ENCODE data around the gene EXD2.

Gene EXD2

DNA sequence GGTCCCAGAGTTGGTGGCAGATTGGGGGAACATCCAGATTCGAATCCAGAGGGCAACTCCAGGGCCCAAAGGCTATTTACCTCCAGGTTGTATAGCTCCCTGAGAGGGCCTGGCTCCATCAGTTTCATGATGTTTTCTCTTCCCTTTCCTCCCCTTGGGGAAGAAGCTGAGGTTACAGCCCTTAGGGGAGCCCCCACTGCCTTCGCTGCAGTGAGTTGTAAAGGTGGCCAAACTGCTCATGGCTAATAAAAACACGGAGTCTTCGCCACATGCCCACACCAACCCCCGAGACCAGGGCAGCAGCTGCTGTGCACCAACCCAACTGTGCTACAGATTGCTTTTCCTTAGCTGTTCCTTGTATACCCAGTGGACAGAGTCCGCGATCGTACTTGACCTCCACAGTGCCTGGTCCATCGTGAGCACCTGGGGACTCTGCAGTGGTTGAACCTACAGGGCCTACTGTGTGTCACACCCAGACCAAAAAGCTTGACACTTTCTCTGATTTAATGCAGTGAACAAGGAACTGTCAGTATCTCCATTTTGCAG, 89.5 kb downstream of the EXD2 start:
- Histone ChIP-seq H2BK5ac (ENCODE audit: low read length) (no peak overlapping the region), H3K4me2 (ENCODE audit: insufficient read depth, low read length, poor library complexity, severe bottlenecking) (no peak overlapping the region), H4K8ac (ENCODE audit: low read depth, low read length) (no peak overlapping the region), H3K9ac (ENCODE audit: low read depth, low read length, poor library complexity) (no peak overlapping the region), H2BK12ac (ENCODE audit: low read length) (no peak overlapping the region), H3K14ac (ENCODE audit: low read length) (no peak overlapping the region), H3K4ac (ENCODE audit: low read length) (no peak overlapping the region), H3K4me1 (ENCODE audit: control insufficient read depth in 2 of 2, insufficient read depth in 1 of 2, low read depth in 1 of 2, low read length in 2 of 2) (peaks cover 0 to 4% of the 10 kb centered on the region in 2 donors), H3K23ac (ENCODE audit: low read depth, low read length, poor library complexity) (no peak overlapping the region), H2AFZ (ENCODE audit: low read length) (no peak overlapping the region), H3K4me3 (ENCODE audit: low read length in 2 of 2) (no peak overlapping the region), H3K18ac (ENCODE audit: low read length) (no peak overlapping the region), H4K91ac (ENCODE audit: low read depth, low read length, poor library complexity) (no peak overlapping the region), H2BK15ac (ENCODE audit: low read length) (no peak overlapping the region), H3K9me3 (replicated peaks in 1 of 2; ENCODE audit: control insufficient read depth in 2 of 2, insufficient read depth in 1 of 2, low read depth in 1 of 2, low read length in 2 of 2) (peaks cover 0 to 2% of the 10 kb centered on the region in 2 donors), H3K27ac (replicated peaks; ENCODE audit: low read length) (no peak overlapping the region), H3K36me3 (replicated peaks in 1 of 2; ENCODE audit: control insufficient read depth in 2 of 2, insufficient read depth in 2 of 2, low read length in 2 of 2) (peaks cover 0 to 4% of the 10 kb centered on the region in 2 donors), H2BK120ac (ENCODE audit: low read depth, low read length) (no peak overlapping the region), H3K79me1 (ENCODE audit: low read depth, low read length) (no peaks in the 10 kb centered on the region), H2AK5ac (ENCODE audit: low read depth, low read length) (no peak overlapping the region), H3K27me3 (ENCODE audit: control insufficient read depth in 3 of 3, insufficient read depth in 3 of 3, low read depth in 1 of 3, low read length in 3 of 3) (no peaks in the 10 kb centered on the region)
- WGBS, 2 donors (ENCODE audit: extremely low coverage in 2 of 2, insufficient read length in 2 of 2, insufficient replicate concordance in 1 of 2): no CpG with 5 or more reads among the region's 9 CpGs
- no peak for DNase-seq (ENCODE audit: low spot score)

GRCh38 chr14:69281450-69282169, 90.3 kb downstream of the EXD2 start:
- Histone ChIP-seq H3K27me3 (ENCODE audit: control insufficient read depth in 3 of 3, insufficient read depth in 3 of 3, low read depth in 1 of 3, low read length in 3 of 3) (no peaks in the 10 kb centered on the region), H2AFZ (ENCODE audit: low read length) (peak overlapping the region; percentile 57), H2BK5ac (ENCODE audit: low read length) (no peak overlapping the region), H3K4me1 (ENCODE audit: control insufficient read depth in 2 of 2, insufficient read depth in 1 of 2, low read depth in 1 of 2, low read length in 2 of 2) (peaks cover 0 to 4% of the 10 kb centered on the region in 2 donors), H3K4me2 (ENCODE audit: insufficient read depth, low read length, poor library complexity, severe bottlenecking) (no peak overlapping the region), H2AK5ac (ENCODE audit: low read depth, low read length) (no peak overlapping the region), H3K14ac (ENCODE audit: low read length) (no peak overlapping the region), H3K4me3 (ENCODE audit: low read length in 2 of 2) (no peak overlapping the region), H2BK120ac (ENCODE audit: low read depth, low read length) (no peak overlapping the region), H4K8ac (ENCODE audit: low read depth, low read length) (no peak overlapping the region), H4K91ac (ENCODE audit: low read depth, low read length, poor library complexity) (no peak overlapping the region), H3K27ac (replicated peaks; ENCODE audit: low read length) (no peak overlapping the region), H2BK15ac (ENCODE audit: low read length) (no peak overlapping the region), H3K9me3 (replicated peaks in 1 of 2; ENCODE audit: control insufficient read depth in 2 of 2, insufficient read depth in 1 of 2, low read depth in 1 of 2, low read length in 2 of 2) (peaks cover 0 to 2% of the 10 kb centered on the region in 2 donors), H3K23ac (ENCODE audit: low read depth, low read length, poor library complexity) (no peak overlapping the region), H2BK12ac (ENCODE audit: low read length) (no peak overlapping the region), H3K18ac (ENCODE audit: low read length) (no peak overlapping the region), H3K9ac (ENCODE audit: low read depth, low read length, poor library complexity) (no peak overlapping the region), H3K36me3 (replicated peaks in 1 of 2; ENCODE audit: control insufficient read depth in 2 of 2, insufficient read depth in 2 of 2, low read length in 2 of 2) (peaks cover 0 to 3% of the 10 kb centered on the region in 2 donors), H3K79me1 (ENCODE audit: low read depth, low read length) (no peaks in the 10 kb centered on the region), H3K4ac (ENCODE audit: low read length) (no peak overlapping the region)
- no CpG with 5 or more reads among the region's 10 CpGs for WGBS, 2 donors (ENCODE audit: extremely low coverage in 2 of 2, insufficient read length in 2 of 2, insufficient replicate concordance in 1 of 2)
- DNase-seq (ENCODE audit: low spot score): no peak

- DNase-seq (ENCODE audit: low spot score): no peak
- Histone ChIP-seq H3K27me3 (ENCODE audit: control insufficient read depth in 3 of 3, insufficient read depth in 3 of 3, low read depth in 1 of 3, low read length in 3 of 3) (no peaks in the 10 kb centered on the region), H3K9ac (ENCODE audit: low read depth, low read length, poor library complexity) (no peak overlapping the region), H2BK12ac (ENCODE audit: low read length) (no peak overlapping the region), H2AFZ (ENCODE audit: low read length) (no peak overlapping the region), H3K4me1 (ENCODE audit: control insufficient read depth in 2 of 2, insufficient read depth in 1 of 2, low read depth in 1 of 2, low read length in 2 of 2) (peaks cover 0 to 8% of the 10 kb centered on the region in 2 donors), H3K23ac (ENCODE audit: low read depth, low read length, poor library complexity) (no peak overlapping the region), H3K4me2 (ENCODE audit: insufficient read depth, low read length, poor library complexity, severe bottlenecking) (no peak overlapping the region), H2BK120ac (ENCODE audit: low read depth, low read length) (no peak overlapping the region), H3K79me1 (ENCODE audit: low read depth, low read length) (no peaks in the 10 kb centered on the region), H3K4me3 (ENCODE audit: low read length in 2 of 2) (no peak overlapping the region), H3K36me3 (replicated peaks in 1 of 2; ENCODE audit: control insufficient read depth in 2 of 2, insufficient read depth in 2 of 2, low read length in 2 of 2) (no peaks in the 10 kb centered on the region), H2BK15ac (ENCODE audit: low read length) (no peak overlapping the region), H3K27ac (replicated peaks; ENCODE audit: low read length) (no peak overlapping the region), H4K91ac (ENCODE audit: low read depth, low read length, poor library complexity) (no peak overlapping the region), H2BK5ac (ENCODE audit: low read length) (no peak overlapping the region), H3K14ac (ENCODE audit: low read length) (no peak overlapping the region), H3K18ac (ENCODE audit: low read length) (no peak overlapping the region), H3K9me3 (replicated peaks in 1 of 2; ENCODE audit: control insufficient read depth in 2 of 2, insufficient read depth in 1 of 2, low read depth in 1 of 2, low read length in 2 of 2) (no peaks in the 10 kb centered on the region), H2AK5ac (ENCODE audit: low read depth, low read length) (no peak overlapping the region), H3K4ac (ENCODE audit: low read length) (no peak overlapping the region), H4K8ac (ENCODE audit: low read depth, low read length) (no peak overlapping the region)
- no CpG with 5 or more reads among the region's 6 CpGs for WGBS, 2 donors (ENCODE audit: extremely low coverage in 2 of 2, insufficient read length in 2 of 2, insufficient replicate concordance in 1 of 2)
Observed at GRCh38 chr14:69282448-69282847, 91.2 kb downstream of the EXD2 start.

DNA sequence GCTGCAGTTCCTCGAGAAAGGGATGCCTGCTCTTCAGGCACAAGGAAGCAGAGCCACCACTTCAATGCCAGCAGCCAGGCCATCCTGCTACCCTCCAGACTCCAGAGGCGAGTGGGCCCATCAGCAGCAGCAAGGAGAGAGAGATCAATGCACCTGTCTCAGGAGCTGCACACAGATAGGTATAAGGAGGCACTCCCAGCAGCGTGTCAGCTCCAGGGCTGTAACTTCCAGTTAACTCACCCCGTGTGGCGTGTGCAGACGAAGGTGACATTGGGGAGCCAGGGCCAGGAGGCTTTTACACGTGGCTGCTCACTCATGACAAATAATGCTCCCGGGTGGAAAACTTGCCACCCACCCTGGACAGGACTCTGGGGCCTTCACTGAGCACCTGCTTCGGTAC, 92.9 kb downstream of the EXD2 start:
- Histone ChIP-seq H3K4ac (ENCODE audit: low read length) (no peak overlapping the region), H3K9me3 (replicated peaks in 1 of 2; ENCODE audit: control insufficient read depth in 2 of 2, insufficient read depth in 1 of 2, low read depth in 1 of 2, low read length in 2 of 2) (no peaks in the 10 kb centered on the region)
- WGBS, 2 donors (ENCODE audit: extremely low coverage in 2 of 2, insufficient read length in 2 of 2, insufficient replicate concordance in 1 of 2): no CpG with 5 or more reads among the region's 9 CpGs

More for the DNA sequence above, 92.9 kb downstream of the EXD2 start:
- no peak overlapping the region for H2AFZ ChIP-seq (ENCODE audit: low read length)
- no peaks in the 10 kb centered on the region for H3K79me1 ChIP-seq (ENCODE audit: low read depth, low read length)
- no peak overlapping the region for H3K9ac ChIP-seq (ENCODE audit: low read depth, low read length, poor library complexity)
- peaks cover 4 to 16% of the 10 kb centered on the region in 2 donors for H3K4me1 ChIP-seq (ENCODE audit: control insufficient read depth in 2 of 2, insufficient read depth in 1 of 2, low read depth in 1 of 2, low read length in 2 of 2)
- no peak overlapping the region for H2BK12ac ChIP-seq (ENCODE audit: low read length)
- H4K91ac ChIP-seq (ENCODE audit: low read depth, low read length, poor library complexity): no peak overlapping the region
- H3K23ac ChIP-seq (ENCODE audit: low read depth, low read length, poor library complexity): no peak overlapping the region
- no peak overlapping the region for H2BK15ac ChIP-seq (ENCODE audit: low read length)
- no peak overlapping the region for H4K8ac ChIP-seq (ENCODE audit: low read depth, low read length)
- no peaks in the 10 kb centered on the region for H3K36me3 ChIP-seq (replicated peaks in 1 of 2; ENCODE audit: control insufficient read depth in 2 of 2, insufficient read depth in 2 of 2, low read length in 2 of 2)
- H3K27me3 ChIP-seq (ENCODE audit: control insufficient read depth in 3 of 3, insufficient read depth in 3 of 3, low read depth in 1 of 3, low read length in 3 of 3): no peaks in the 10 kb centered on the region
- no peak overlapping the region for H2BK120ac ChIP-seq (ENCODE audit: low read depth, low read length)
- H2BK5ac ChIP-seq (ENCODE audit: low read length): no peak overlapping the region
- no peak overlapping the region for H2AK5ac ChIP-seq (ENCODE audit: low read depth, low read length)
- no peak overlapping the region for H3K27ac ChIP-seq (replicated peaks; ENCODE audit: low read length)
- H3K18ac ChIP-seq (ENCODE audit: low read length): no peak overlapping the region
- no peak for DNase-seq (ENCODE audit: low spot score)
- no peak overlapping the region for H3K4me3 ChIP-seq (ENCODE audit: low read length in 2 of 2)
- H3K14ac ChIP-seq (ENCODE audit: low read length): no peak overlapping the region
- no peak overlapping the region for H3K4me2 ChIP-seq (ENCODE audit: insufficient read depth, low read length, poor library complexity, severe bottlenecking)
